LNCAP (cell line): ENCODE results near the gene BLOC1S4.

Experiments used
- TF ChIP-seq, protein P1 (sequence below): fragments of 450-650 bp; IDR thresholded peaks from 2 replicates; pipeline ENCODE4 v1.5.1; 2017; ENCODE audit warnings: mild to moderate bottlenecking

Gene BLOC1S4

DNA sequence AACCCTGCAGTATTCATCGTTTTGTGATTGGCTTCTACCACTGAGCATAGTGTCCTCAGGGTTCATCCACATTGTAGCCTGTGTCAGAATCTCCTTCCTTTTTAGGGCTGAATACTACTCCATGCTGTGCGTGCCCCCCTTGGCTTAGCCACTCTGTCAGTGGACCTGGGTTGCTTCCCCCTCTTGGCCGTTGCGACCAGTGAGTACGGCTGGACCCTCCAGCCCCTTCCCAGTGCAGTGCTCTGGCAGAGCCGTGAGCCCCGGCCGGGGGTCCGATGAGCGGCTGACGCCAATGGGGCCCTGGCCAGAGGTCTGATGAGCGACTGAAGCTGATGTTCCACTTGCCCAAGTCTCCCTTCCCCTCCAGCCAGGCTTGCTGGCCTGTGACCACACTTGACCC lies 6.9 kb downstream of the BLOC1S4 start:
- TF ChIP-seq, protein P1, sequence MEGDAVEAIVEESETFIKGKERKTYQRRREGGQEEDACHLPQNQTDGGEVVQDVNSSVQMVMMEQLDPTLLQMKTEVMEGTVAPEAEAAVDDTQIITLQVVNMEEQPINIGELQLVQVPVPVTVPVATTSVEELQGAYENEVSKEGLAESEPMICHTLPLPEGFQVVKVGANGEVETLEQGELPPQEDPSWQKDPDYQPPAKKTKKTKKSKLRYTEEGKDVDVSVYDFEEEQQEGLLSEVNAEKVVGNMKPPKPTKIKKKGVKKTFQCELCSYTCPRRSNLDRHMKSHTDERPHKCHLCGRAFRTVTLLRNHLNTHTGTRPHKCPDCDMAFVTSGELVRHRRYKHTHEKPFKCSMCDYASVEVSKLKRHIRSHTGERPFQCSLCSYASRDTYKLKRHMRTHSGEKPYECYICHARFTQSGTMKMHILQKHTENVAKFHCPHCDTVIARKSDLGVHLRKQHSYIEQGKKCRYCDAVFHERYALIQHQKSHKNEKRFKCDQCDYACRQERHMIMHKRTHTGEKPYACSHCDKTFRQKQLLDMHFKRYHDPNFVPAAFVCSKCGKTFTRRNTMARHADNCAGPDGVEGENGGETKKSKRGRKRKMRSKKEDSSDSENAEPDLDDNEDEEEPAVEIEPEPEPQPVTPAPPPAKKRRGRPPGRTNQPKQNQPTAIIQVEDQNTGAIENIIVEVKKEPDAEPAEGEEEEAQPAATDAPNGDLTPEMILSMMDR = no peak

DNA sequence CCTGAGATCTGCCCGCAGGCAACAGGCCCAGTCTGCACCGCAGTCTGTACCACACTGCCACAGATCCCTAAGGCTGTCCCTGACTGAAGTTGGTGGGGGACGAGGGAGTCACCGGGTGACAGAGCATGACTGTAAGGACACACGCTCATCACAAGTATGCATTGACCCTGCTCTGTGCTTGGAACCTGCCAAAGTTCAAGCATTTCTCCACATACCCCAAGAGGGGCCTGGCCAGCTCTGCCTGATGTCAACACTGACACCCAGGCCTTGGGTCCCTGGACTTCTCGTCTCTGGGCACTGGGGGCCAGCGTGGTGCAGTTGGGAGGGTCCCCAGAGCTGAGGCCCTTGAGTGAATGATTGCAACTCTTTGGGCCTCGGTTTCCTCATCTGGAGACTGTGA lies 7.9 kb downstream of the BLOC1S4 start:
- TF ChIP-seq, protein P1 = no peak

DNA sequence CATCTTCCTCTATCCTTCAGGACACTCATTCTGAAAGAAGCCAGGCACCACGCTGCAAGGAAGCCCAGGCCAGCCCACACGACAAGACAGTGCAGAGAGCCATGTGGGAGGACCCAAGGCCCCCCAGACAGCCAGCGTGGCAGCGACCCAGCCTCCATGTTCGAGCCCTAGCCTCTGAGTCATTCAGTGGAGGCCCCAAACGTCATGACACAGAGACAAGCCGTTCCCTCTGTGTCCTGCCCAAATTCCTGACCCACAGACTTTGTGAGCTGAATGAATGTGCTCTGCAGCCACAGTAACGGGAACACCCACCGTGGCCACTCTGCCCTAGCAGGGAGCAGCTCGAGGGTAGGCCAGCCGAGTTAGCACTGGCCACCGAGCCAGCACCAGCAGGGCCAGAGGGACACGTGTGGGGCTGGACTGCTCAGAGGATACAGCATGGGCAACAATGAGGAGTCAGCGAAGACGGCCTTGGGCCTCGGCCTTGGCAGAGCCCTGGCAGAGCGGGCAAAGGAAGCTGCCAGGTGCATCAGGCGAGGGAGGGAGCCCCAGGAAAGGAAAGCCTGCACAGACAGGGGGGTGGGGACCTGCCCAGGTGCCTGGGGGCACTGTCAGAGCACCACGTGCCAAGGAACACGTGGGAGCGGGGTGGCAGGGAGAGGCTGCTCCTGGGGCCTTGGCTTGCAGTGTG lies 8.6 kb downstream of the BLOC1S4 start:
- TF ChIP-seq, protein P1 = no peak

DNA sequence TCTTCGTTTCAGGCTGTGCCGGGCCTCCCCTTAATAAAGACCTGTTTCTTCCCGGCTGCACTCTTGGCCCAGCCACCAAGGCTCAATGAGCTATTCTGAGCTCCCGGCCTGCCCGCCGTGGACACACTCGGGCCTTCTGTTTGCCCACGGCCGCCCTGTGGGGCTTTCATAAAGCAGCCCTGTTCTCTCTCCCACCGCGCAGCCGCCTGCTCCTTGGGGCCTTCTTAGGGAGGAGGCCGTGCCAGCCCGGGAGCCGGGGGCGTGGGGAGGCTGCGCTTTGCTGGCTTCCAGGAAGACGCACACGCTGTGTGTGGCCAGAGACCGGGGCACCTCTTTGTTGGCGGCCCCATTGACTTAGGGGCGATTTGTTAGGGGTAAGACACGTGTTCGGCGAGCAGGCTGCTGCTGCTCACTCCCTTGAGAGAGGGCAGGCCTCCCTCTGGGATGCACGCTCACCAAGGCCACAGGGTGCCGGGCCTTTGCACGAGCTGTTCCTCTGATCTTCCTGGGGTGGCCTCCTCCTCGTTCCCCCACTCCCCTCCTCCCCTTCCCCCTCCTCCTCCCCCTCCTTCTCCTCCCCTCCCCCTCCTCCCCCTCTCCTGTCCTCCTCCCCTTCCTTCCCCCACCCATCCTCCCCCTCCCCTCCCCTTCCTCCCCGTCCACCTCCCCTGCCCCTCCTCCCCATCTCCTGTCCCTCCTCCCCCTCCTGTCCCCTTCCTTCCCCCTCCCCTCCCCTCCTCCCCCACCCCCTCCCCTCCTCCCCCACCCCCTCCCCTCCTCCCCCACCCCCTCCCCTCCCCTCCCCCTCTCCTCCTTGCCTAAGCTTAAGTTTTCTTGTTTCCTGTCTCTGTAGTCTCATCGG lies 11.3 kb downstream of the BLOC1S4 start:
- TF ChIP-seq, protein P1 = no peak

DNA sequence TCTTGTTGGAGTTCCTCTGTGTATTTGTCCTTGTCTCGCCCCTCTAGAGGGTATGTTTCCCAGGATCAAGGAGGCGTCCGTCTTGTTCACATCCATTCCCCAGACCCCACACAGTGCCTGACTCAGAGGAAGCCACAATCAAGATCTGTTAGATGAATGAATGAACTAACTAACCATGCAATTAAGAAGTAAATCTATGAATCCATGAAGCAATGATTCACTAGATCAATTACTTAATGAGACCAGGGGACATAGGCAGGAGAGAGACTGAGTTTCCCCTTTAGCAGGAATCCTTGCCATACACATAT lies 11.9 kb downstream of the BLOC1S4 start:
- TF ChIP-seq, protein P1 = no peak

DNA sequence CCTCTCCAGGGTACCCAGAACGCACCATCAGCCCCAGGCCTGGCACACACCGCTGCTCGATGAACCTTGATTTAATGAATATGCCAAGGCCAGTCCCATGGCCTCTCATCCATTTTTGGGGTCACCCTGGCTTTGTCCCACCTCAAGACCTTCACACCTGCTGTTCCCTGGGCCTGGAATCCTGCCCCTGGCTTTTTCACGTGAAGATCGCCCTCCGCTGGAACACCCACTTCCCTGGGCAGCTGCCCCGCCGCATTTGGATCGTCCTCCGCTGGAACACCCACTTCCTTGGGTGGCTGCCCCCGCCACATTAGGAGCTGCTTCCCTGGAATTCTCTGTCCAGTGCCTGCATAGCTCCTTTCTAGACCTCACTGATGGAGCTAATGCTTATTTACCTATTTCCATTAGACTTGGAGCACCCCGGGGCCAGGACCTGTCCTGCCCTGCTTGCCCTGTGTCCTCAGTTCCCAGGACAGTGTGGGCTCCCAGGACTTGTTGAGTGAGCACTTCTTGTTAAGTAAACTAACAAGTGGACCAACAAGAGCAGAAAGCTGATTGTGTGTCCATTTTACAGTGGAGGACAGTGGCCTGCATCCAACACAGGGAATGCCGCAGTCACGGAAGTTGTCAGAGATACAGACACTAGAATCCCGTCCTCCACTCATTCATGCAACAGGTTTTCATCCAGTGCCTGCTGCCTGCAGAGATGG lies 12.5 kb downstream of the BLOC1S4 start:
- TF ChIP-seq, protein P1 = no peak

DNA sequence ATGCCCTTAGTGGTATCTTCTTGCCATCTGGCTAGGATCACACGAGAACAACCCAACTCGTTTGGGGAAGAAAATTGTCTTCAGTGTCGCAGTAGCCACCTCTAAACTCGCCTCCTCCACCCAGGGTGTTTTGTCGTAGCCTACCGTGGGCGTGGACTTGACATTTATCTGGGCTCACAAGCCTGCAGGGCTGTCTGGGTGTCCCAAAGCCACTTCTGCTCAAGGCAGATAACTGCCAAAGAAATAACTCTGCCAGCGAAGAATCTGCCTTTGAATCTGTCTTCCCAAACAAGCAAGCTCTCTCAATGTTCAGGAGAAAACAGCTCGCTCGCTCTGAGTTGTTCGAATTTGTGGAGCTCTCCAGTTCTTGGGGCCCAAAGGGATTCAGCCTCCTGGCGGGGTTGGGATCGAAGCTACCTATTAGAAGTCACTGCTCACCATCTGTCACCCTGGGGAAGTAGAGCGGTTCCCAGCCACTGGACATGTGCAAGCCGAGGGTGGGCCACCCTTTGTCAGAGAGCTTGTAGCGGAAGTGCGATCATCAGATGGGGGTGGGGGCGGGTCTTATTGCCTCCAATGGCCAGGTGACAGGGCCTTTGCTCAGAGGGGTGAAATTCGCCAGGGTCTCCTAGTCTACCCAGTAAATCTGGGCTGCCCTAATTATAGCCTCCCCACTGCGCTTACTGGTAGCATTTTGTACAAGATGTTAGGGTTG lies 14.8 kb downstream of the BLOC1S4 start:
- TF ChIP-seq, protein P1 = no peak
